Limb (tissue), 2 donors: Measurements from ENCODE around the gene ISL2.

Experiments
- DNase-seq, 2 donors: peaks; one replicate each; pipeline ENCODE4 v3.0.0-alpha.2; 2016; ENCODE audit errors: extremely low spot score in 2 of 2

ISL2 gene

GRCh38 chr15:76327191-76328105 is 9.1 kb upstream of the ISL2 start:
- no peak for DNase-seq

- no peak for DNase-seq
Measured at GRCh38 chr15:76328106-76328696, 8.4 kb upstream of the ISL2 start.

DNA sequence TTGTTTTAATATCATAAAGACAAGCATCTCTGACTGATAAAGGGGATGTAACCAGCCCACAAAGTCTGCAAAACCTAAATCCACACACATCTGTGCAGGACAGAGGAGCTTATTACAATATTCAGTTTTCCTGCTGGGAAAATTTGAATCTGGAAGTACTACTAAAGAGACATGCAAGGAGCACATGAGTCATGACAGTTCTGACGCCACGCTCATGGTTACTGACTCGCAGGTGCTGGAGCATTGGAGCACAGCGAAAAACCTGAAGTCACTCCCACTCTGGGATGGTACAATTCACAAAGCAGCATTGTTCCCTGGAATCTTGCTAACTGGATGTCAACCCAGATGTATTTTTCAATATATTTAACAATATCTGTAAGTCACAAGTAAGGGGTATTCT is 7.6 kb upstream of the ISL2 start:
- DNase-seq, result no peak

- no peak for DNase-seq
Measured at GRCh38 chr15:76330080-76330680, 6.4 kb upstream of the ISL2 start.

- DNase-seq, result no peak
Measured at GRCh38 chr15:76332796-76333195, 3.8 kb upstream of the ISL2 start.

DNA sequence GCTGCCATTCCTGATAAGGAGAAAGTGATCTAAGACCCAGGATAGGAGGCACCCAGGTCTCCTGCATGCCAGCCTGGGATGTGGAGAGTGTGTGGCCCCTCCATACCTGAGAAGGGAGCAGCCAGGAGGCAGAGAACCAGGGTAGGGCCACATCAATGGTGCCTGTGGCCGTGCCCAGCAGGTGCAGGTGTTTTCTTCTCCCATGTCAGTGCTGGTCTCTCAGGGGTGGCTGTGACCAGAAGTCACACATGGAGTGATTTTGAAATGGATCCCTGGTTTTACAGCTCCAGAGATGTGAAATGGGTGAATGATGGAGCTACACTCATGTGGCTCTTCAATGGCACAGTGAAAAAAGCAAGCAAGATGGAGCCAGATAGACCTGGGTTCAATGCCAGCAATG is 3.3 kb upstream of the ISL2 start:
- no peak for DNase-seq

- peak in 1 of 2 donors; percentile 48 for DNase-seq
Measured at GRCh38 chr15:76333720-76334437, 2.7 kb upstream of the ISL2 start.

DNA sequence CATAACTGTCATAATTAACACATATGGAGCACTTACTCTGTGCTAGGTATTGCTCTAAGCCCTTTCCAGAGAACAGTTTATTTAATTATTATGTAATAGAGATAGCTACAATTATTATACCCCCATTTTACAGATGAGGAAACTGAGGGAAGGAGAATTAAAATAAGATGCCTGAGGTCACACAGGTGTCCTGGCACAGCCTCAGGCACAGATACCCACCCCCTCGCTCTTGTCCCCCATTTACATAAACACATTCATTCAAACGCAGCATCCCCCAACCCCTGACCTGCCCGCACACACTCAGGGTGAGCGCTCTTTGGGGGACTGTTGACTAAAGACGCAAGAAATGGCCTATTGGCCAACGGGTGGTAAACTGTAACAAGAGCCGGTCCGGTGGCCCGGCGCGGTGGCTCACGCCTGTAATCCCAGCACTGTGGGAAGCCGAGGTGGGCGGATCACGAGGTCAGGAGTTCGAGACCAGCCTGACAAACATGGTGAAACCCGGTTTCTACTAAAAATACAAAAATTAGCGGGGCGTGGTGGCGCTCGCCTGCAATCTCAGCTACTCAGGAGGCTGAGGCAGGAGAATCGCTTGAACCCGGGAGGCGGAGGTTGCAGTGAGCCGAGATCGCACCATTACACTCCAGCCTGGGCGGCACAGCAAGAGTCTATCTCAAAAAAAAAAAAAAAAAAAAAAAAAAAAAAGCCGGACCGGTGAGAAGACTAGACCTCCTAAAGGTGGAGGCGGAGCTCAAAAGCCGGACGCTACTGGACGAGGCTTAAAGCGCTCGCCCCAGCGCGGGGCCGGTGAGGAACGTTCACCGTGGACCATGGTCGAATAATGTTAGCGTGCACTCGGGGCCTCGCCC is 1.9 kb upstream of the ISL2 start:
- DNase-seq, result no peak

DNA sequence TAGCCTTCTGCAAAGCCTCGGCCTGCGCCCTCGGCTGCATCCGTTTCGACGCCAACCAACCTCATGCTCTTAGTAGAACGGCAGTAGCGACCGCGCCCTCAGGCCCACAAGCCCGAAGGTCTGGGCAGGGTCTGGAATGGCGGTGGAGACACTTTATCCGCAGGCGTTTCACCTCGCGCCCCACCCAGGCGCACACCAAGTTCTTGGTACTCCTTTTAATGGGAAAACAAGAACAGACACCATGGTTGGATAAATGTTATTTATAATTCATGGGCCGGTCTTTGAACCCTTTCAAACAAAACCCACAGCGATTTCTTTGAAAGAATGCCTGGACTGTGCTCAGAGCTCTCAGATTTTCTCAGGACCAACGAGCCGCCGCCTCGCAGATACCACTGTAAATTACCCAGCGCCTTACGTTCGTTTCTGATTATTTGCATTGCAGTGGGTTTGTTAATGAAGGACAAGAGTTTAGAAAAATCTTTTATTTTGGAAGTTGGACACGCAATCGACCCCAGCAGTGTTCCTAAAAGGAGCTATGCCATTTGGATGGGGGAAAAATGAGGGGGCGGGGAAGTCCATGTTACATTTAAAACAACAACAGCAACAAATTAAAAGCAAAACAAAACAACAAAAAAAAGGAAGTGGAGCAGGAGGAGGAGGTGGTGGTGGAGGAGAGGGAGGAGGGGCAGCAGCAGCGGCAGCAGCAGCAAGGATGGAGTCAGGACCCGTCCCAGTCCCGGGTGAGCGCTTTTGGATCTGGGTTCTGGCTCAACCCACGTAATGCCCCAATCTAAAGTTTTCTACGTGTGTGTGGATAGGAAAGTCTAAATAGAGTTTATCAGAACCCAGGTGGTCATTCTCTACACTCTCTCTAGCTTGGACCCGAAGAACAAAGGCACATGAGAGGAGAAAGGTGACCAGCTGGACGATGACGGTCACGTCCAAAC is 993 bp upstream of the ISL2 start:
- peak in 1 of 2 donors; percentile 66 for DNase-seq

DNA sequence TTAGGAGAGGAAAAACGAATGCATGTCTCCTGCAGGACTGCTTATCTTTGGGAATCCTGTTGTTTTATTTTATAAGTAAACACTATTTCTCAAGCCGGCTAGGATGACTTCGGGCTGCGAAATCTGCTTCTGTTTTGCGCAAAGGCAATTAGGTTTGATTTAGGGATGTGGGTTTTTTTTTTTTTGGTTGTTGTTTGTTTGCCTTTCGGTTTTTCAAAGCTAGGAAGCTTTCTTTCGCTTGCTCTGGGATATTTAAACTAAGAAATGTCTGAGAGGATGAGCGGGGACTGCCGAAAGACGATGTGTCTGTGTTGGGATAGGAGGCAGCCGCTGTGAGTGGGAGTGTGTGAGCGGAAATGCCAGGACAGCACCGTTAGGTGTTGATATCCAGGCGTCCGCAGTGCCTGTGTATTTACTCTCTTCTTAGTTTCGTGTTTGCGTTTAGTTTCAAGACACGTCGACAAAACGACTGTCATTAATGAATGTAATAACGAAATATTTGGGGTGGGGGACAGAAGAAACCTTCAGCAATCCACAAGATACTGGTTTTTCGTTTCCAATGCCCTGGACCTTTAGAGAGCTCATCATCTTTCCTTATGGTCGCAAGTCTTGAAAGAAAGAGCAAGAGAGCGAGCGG is 604 bp downstream of the ISL2 start:
- DNase-seq, result peak in 1 of 2 donors; percentile 60

DNA sequence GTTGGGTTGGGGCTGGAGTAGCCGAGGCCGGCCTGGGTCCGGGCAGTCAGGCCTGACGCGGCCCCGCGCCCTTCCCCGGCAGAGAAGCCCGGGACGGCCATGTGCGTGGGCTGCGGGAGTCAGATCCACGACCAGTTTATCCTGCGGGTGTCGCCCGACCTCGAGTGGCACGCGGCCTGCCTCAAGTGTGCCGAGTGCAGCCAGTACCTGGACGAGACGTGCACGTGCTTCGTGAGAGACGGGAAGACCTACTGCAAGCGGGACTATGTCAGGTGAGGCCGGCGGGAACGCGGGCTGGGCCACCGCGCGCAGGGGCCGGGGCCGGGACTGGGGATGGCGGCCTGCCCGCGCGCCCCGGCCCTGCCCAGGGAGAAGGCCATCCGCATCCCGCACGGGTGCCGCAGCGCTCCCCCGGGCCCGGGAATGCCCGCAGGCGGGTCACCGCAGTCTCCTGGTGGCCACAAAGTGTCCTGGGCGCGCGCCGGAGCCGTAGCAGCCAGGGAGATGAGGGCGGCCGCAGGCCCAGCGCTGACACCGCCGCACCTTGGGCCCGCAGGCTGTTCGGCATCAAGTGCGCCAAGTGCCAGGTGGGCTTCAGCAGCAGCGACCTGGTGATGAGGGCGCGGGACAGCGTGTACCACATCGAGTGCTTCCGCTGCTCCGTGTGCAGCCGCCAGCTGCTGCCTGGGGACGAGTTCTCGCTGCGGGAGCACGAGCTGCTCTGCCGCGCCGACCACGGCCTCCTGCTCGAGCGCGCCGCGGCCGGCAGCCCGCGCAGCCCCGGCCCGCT is 1.3 kb downstream of the ISL2 start:
- DNase-seq, result peak in 1 of 2 donors; percentile 64

- no peak for DNase-seq
Measured at GRCh38 chr15:76338486-76339304, 2.1 kb downstream of the ISL2 start.

DNA sequence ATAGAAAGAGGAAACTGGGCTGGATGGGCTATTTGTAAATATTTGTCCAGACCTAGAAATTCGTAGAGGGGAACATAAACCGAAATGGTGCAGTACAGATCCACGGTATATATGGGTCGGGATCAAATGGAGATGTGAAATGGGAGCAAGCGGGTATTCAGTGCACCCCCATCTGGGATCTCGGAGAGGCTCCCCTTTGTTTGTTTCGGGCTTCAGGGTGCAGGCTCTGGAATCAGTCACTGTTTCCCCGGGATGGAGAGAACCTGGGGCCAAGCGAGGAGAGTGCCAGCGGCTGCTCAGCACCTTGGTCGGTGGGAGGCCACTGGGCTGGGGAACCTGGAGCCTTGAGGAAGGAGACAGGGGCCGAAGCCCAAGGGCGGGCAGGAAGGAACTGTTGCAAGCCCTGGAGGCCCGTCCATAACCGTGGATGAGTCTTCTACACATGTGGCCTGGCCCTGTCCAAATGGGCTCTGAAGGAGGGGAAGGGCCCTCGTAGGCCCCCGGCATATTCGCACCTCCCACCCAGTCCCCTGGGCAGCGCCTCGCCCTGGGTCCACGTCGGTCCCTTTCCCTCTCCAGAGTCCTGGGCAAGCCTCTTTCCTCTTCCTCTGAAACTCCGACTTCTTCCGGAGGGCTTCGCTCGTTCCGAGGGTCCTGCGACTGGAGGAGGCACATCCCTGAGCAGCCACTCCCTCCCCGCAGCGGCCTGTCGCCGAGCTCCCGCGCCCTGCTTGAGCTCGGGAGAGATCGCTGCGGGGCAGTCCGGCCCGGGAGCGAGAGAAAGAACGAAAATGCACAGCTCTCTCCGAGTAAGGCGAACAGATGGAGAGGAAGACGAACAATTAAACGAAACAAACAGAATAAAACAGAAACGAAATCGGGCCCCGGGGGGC is 3.0 kb downstream of the ISL2 start:
- DNase-seq, result peak in 1 of 2 donors; percentile 77

GRCh38 chr15:76340198-76340802 is 3.7 kb downstream of the ISL2 start:
- DNase-seq, result peak in 1 of 2 donors; percentile 81

- DNase-seq, result peak in 1 of 2 donors; percentile 43
Measured at GRCh38 chr15:76340803-76341365, 4.3 kb downstream of the ISL2 start.
